K562 (cell line): ENCODE data around the gene SLC8A2. TPM values are rescaled to one million over a fixed set of nuclear protein-coding genes. Genes with fewer than 3 reads are reported as not detected.
A peak's percentile ranks its signal among the peaks of the same experiment; 100 is the strongest.

Source experiments
- BHLHE40 ChIP-seq: IDR thresholded peaks from 2 replicates; pipeline ENCODE4 v1.6.1; 2011; ENCODE audit warnings: low read length, improper control_type of control experiment
- CXXC5 ChIP-seq: fragments of 250-450 bp; sonication (Bioruptor Pico); IDR thresholded peaks from 2 replicates; pipeline ENCODE4 v1.8.0; 2022; ENCODE audit warnings: inconsistent platforms, mild to moderate bottlenecking, moderate library complexity
- ERF ChIP-seq: fragments of 450-650 bp; formaldehyde crosslinking; IDR thresholded peaks from 2 replicates; pipeline ENCODE4 v1.4.0; 2020; ENCODE audit warnings: mild to moderate bottlenecking, mixed read lengths
- FOXA3 ChIP-seq, 2 experiments: fragments of 450-650 bp in 1 of 2; sonication (generic) in 1 of 2; formaldehyde crosslinking; IDR thresholded peaks in 1 of 2; conservative IDR thresholded peaks in 1 of 2; 2 replicates each; pipeline versions ENCODE4 v1.4.0 to v1.8.0; 2020 to 2022; ENCODE audit warnings: mild to moderate bottlenecking in 2 of 2, missing genetic modification reagents in 1 of 2
- FOXM1 ChIP-seq, 2 experiments: fragments of 450-650 bp in 1 of 2; sonication (generic) in 1 of 2; formaldehyde crosslinking in 1 of 2; IDR thresholded peaks; 2 replicates each; pipeline versions ENCODE4 v1.6.1 to v1.9.0; 2017 to 2022; ENCODE audit warnings: low read depth in 2 of 2, mild to moderate bottlenecking in 2 of 2, missing genetic modification reagents in 1 of 2, moderate library complexity in 1 of 2
- GTF3C2 ChIP-seq: IDR thresholded peaks from 3 replicates; pipeline ENCODE4 v1.6.1; 2011; ENCODE audit warnings: borderline replicate concordance, mild to moderate bottlenecking, moderate library complexity; ENCODE audit not compliant: insufficient read length; ENCODE audit errors: extremely low read depth
- NCOA6 ChIP-seq: fragments of 450-650 bp; IDR thresholded peaks from 2 replicates; pipeline ENCODE4 v1.6.1; 2017; ENCODE audit warnings: mild to moderate bottlenecking
- SNAPC5 ChIP-seq: fragments of 250-450 bp; sonication (Bioruptor Pico); IDR thresholded peaks from 2 replicates; pipeline ENCODE4 v1.8.0; 2021; ENCODE audit warnings: moderate library complexity, mild to moderate bottlenecking, inconsistent platforms
- TEAD4 ChIP-seq, 2 experiments: sonication (generic) in 1 of 2; formaldehyde crosslinking in 1 of 2; IDR thresholded peaks; 2 replicates each; pipeline versions ENCODE4 v1.6.1 to v1.8.0; 2012 to 2022; ENCODE audit warnings: borderline replicate concordance in 1 of 2, inconsistent platforms in 1 of 2, low read length in 1 of 2, mild to moderate bottlenecking in 1 of 2, missing genetic modification reagents in 1 of 2
- THAP12 ChIP-seq: fragments of 250-450 bp; sonication (Bioruptor Pico); IDR thresholded peaks from 2 replicates; pipeline ENCODE4 v1.9.0; 2021; ENCODE audit warnings: mild to moderate bottlenecking, inconsistent platforms
- VEZF1 ChIP-seq: fragments of 200-800 bp; sonication (Bioruptor generic); IDR thresholded peaks from 2 replicates; pipeline ENCODE4 v1.6.1; 2017; ENCODE audit warnings: missing genetic modification characterization, missing compliant biosample characterization
- ZBTB1 ChIP-seq: sonication (generic); formaldehyde crosslinking; IDR thresholded peaks from 2 replicates; pipeline ENCODE4 v1.8.1; 2023; ENCODE audit warnings: missing genetic modification reagents, low read depth, mild to moderate bottlenecking, borderline replicate concordance
- ZBTB33 ChIP-seq: sonication (generic); formaldehyde crosslinking; IDR thresholded peaks from 2 replicates; pipeline ENCODE4 v1.8.1; 2023; ENCODE audit warnings: mild to moderate bottlenecking, missing genetic modification reagents
- ZC3H11A ChIP-seq: IDR thresholded peaks from 2 replicates; pipeline ENCODE4 v1.6.1; 2012; ENCODE audit warnings: low read depth, low read length, improper control_type of control experiment
- ZNF76 ChIP-seq: fragments of 250-450 bp; sonication (Bioruptor Pico); IDR thresholded peaks from 2 replicates; pipeline ENCODE4 v1.4.0; 2020; ENCODE audit warnings: mild to moderate bottlenecking, moderate library complexity, borderline replicate concordance
- polyA plus RNA-seq, 8 experiments: library from polyadenylated mRNA; depleted of rRNA in 4 of 8; stranded (reverse) in 5 of 8; unstranded in 3 of 8; fragments of >200 nt; fragmentation: Nextera tagmentation in 2 of 8; fragmentation: Illumina TruSeq in 1 of 8; extraction: Ambion mirVana in 2 of 8; extraction: Trizol in 1 of 8; gene quantifications; 2 replicates each; pipeline versions ENCODE4 v1.2.1 to v1.2.3, GENCODE V29; 2011 to 2014; ENCODE audit warnings: inconsistent platforms in 1 of 8, missing spikeins in 1 of 8
- total RNA-seq, 7 experiments: library from RNA; depleted of rRNA in 6 of 7; stranded (reverse); fragments of >200 nt in 6 of 7; fragmentation: Illumina TruSeq in 2 of 7; extraction: Trizol in 2 of 7; gene quantifications; 2 replicates each; pipeline versions ENCODE4 v1.2.1 to v1.2.3, GENCODE V29; 2011 to 2021; ENCODE audit warnings: low replicate concordance in 1 of 7

SLC8A2 gene
- total and polyA plus RNA-seq, 9 of the 15 experiments (the other 6 are each of a cell fraction or from before 2014, with no cell fraction given), result 0.07 to 0.66 (median 0.24) TPM; not detected in 3

- TF ChIP-seq TEAD4 (IDR thresholded peaks at IDR 0.05; ENCODE audit: low read length), result no peak
- peak; percentile 97; the same call in 1 of the 2 replicates for TF ChIP-seq TEAD4 (CRISPR knock-in tag; IDR thresholded peaks at IDR 0.05; ENCODE audit: borderline replicate concordance)
- TF ChIP-seq GTF3C2, result no peak
- peak; percentile 68; the same call in 1 of the 2 replicates for TF ChIP-seq THAP12 (CRISPR knock-in tag)
- peak; percentile 76 for TF ChIP-seq VEZF1 (CRISPR knock-in tag)
- TF ChIP-seq ERF (CRISPR knock-in tag), result 0 out of 2 replicates have a peak, but pooled peaks have one; percentile 69
- no peak for TF ChIP-seq FOXM1 (IDR thresholded peaks at IDR 0.05; ENCODE audit: low read depth)
- peak; percentile 52; the same call in 1 of the 2 replicates for TF ChIP-seq FOXM1 (CRISPR knock-in tag; IDR thresholded peaks at IDR 0.05; ENCODE audit: low read depth)
- peak in 1 of 2 experiments; percentile 90; a peak in 1 of 4 replicates for TF ChIP-seq FOXA3 (CRISPR knock-in tag; conservative IDR thresholded peaks at IDR 0.05 in 1 of 2, IDR thresholded peaks at IDR 0.05 in 1 of 2)
- peak; percentile 94 for TF ChIP-seq BHLHE40
- peak; percentile 82 for TF ChIP-seq ZBTB33 (CRISPR knock-in tag)
- no peak for TF ChIP-seq SNAPC5 (CRISPR knock-in tag)
- peak; percentile 84 for TF ChIP-seq NCOA6
- TF ChIP-seq ZBTB1 (CRISPR knock-in tag), result peak; percentile 61; the same call in 1 of the 2 replicates
- TF ChIP-seq CXXC5 (CRISPR knock-in tag), result peak; percentile 95
- TF ChIP-seq ZC3H11A, result no peak
- TF ChIP-seq ZNF76, result no peak
Observed at GRCh38 chr19:47447470-47448359, 24.0 kb downstream of the SLC8A2 start (continued).
